AML-193 (cell line): ENCODE measurements around the gene NTRK3.

Experiments used
- DNase-seq, 2 experiments: peaks; one replicate each; lab custom pipeline; 2025; lab: John Stamatoyannopoulos, UW

NTRK3 gene

DNA sequence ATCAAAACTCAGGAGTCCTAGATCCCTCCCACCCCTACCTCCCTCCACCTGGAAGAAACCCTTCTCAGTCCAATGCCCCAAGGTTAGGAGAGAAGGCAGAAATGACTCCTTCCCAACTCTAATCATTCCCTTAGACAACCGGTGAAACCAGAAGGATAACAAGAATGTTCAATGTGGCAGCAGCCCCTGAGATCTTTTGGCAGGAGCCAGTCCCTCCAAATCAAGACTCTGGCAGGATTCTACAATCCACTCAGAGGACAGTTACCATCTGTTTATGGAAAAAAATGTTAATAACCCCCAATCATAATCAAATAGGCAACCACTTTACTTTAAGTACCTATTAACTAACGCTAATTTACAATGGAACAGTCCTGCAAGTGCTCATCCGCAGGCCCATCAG, 136.5 kb downstream of the NTRK3 start:
- DNase-seq = no peak

DNA sequence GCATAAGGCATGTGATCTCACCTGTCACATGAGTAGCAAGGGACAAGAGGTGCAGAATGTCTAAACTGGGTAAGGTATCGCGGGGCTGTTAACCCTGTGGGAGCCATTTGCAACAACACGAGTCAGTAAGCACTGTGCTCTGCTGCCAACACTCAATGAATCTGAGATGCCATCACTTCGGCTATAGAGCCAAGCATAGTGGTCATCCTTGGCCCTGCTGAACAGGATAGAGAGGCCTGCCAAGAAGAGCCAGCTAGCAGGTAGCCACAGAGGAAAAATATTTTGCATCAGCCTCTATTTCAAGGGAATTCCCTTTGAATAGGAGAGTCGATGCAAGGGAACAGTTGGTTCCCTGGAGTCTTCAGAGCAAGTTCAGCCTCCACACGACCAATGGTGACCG, 137.8 kb downstream of the NTRK3 start:
- DNase-seq = no peak

DNA sequence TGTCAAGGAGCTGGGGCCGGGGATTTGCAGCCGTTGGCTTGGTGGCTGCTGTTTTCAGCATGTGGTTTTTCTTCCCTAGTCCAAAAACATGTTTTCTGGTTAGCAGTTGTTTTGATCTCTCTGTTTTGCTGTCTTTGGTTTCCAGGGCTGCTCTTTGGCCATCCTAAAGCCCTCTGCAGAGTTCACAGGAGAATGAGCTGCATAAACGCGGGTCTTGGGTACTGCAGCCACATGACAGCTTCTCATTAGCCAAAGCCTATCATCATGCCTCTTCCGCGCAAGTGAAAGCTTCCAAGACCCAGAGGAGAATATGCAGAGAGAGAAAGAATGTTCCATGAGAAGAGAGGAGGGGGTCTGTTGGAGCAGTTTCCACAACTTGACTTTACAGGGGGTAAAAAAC, 138.5 kb downstream of the NTRK3 start:
- no peak for DNase-seq

DNA sequence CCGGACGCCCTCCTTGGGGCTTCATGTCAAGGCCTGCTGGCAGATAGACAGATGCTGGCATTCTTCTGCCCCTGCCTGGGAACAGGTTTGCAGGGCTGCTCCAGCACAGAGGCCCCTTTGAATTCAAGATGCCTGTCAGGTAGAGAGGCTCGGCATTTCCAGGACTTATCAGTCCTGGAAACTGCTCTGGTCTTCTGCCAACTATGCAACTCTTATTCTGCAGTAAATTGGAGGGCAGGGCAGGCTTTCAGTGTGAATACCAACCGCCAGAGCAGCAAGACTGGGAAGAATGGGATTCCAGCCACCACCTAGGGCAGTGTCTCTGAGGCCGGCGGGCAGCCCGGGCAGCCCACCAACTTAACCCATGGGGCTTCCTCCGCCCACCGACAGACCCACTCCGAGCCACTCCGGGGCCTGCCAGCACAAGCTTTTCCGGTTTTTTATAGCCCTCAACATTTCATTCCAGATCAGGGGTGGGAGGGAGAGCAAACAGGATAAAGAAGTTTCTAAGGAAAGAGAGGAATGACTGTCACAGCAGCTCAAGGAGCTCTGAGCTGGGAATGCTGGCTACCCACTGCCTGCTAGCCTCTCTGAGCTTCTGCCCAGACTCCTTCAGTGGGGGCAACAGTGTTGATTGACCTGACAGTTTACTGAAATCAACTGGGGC, 140.9 kb downstream of the NTRK3 start:
- no peak for DNase-seq

DNA sequence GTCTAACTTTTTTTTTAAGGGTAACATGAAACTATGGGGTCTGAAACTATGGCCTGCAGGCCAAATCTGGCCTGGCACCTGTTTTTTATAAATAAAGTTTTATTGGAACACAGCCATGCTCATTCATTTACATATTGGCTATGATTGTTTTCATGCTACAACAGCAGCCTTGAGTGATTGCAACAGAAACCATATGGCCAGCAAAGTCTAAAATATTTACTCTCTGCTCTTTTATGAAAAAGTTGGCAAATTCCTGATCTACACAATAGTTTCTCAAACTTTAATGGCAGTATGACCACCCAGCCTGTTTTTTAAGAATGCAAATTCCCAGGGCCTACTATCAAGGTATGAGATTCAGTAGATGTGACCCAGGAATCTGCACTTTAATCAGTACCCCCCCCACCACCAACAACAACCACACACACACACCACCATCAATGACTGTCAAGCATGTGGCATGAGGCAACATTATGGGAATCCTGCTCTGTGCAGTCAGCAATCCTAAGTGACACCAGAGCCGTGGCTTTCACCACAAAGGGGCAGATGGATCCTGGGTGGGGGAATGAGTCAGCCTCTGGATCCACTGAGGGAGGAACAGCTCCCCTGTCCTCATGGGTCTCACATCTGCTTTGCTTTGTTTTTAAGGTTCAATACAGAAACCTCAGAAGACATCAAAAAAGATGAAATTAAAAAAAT, 142.8 kb downstream of the NTRK3 start:
- DNase-seq = no peak

DNA sequence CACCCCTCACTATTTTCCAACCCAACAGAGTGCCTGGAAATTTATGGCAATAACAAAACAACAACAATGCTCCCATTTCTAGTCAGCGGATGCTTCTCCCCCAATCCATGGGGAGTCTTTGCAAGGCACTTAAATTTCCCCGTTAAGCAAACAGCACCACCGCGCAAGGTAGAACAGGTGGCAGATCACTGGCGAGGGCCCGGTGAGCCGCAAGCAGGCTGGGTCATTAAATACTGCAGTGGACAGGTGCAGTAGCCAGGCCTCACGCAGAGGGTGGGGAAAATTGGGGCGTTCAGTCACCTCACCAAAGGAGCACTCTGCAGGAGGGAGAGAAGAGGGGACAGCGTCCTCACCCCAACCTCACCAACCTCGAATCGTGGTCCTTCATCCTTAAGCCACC, 147.5 kb downstream of the NTRK3 start:
- no peak for DNase-seq

DNA sequence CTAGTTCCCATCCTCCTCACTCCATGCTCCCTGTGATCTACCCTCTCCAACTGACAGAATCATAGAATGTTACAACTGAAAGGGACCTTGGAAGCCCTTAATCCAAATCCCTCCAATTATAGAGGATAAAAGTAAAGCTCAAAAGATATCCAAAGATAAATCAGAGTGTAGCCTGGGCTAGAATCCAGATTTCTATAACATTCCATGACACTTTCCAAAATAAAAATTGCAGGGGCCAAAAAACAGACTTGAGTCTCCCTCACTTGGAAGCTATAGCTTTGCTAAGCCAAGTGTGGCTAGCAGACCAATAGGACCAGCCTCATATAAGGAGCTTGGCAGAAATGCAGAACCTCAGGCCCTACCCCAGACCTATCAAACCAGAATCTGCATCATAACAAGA, 148.1 kb downstream of the NTRK3 start:
- no peak for DNase-seq

DNA sequence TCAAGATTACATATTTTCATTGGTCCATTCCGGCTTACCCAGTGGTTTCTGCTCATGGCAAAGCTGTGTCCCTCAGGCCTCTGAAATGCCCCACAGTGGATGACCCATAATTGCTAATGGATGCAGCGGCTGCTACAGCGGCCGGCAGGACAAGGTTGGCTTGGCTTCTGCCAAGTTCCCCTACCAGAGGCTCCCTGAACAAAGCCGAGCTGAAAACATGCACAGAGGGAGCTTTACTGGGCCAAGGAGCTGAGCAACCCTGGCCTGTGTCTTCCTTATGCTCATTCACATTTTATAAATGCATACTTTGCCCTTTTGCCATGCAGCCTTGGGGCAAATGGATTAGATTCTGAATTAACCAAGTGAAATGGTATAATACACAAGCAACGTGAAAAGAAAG, 150.5 kb downstream of the NTRK3 start:
- no peak for DNase-seq

DNA sequence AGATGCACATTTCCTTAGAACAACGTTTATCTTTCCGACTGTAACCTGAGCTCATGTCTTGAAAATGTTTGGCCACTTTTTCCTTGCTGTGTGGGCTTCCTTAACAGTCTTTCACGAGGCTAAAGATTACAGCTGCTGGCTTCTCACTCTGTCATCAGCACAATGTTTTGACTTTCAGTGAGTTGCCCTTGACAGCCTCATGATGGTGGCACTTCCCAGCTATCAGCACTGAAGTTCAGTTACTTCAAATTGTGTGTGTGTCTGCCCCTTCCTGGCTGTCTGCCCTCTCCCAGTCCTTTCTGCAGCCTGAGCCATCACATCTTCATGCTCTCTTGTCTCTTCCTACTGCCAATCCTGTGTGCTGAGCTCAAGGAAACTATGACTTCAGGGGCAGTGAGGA, 152.2 kb downstream of the NTRK3 start:
- DNase-seq = no peak

DNA sequence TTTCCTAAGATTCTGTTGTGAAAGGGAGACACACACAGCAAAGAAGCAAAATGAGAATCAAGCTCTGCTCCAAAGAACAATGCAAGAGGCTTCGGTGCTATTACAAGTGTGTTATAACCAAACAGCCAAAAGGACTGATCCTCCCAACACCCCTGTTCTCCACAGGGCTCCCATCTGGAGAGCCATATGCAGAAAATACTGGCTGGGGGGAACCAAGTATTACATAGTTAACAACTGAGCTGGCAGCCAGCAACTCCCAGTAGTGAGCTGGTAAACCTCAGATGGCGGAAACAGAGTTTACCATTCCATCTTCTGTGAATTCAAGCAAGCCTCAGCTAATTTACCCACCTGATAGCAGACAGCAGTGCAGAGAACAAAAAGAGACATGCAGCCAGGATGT, 156.4 kb downstream of the NTRK3 start:
- DNase-seq = no peak

DNA sequence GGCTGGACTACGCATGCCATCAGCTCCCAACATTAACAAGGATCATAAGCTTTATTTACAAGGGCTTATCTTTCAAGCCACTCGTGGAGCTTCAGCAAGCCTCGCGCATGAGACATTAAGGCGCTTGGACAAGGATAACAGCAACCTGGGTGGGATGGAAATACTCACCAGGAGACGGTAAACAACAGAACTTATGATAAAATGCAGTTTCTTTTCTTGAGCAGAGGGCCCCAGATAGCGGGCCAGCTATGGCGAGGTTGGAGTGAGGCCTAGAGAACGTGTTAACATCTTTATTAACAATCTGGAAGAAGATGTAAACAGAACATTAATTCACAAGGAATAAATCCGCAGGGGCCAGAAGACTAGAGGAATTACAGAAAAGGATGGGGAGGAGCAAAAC, 158.2 kb downstream of the NTRK3 start:
- no peak for DNase-seq

DNA sequence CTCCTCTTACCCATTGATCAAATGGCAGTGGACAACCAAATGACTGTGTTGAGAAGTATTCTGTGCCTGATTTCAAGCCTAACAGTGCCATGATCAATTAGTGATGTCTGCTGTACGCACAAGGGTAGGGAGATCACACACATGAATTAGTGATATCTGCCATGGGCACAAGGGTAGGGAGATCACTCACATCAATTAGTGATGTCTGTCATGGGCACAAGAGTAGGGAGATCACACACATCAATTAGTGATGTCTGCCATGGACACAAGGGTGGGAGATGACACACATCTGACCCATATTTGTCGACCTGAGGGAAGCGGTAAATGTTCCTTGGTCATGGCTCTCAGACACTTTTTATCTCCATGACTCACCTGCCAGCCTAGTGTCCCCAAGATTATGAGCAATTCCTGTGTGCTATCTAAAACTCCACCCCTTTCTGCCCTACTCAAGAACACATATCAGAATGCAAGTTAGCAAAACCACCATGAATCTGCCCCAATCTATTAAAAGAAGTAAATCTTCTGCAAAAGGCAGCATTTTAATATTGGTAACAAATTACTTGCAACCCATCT, 165.0 kb downstream of the NTRK3 start:
- DNase-seq = no peak

DNA sequence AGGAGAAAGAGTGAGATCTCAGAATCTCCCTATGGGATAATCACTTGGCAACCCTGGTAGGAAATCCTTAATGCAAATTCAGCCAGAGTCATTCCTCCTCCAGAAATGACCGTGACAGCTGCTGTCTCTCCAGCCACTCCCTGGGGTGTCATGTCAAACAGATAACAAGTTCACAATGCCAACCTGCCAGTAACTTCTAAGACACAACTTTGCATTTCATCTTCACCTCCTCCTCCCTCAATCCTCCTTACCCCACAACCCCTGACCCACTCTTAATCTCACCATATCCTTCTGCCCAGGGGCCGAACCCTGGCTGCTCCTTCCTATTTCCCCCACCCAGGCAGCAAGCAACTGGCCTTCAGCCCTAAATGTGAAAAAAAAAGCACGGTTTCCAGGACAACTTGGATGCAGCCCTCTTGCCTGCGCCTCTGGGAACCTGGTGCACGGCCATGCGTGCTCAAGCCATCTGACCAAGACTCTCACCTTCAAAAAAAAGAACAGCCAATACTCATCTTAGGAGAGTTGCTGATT, 166.0 kb downstream of the NTRK3 start:
- no peak for DNase-seq

DNA sequence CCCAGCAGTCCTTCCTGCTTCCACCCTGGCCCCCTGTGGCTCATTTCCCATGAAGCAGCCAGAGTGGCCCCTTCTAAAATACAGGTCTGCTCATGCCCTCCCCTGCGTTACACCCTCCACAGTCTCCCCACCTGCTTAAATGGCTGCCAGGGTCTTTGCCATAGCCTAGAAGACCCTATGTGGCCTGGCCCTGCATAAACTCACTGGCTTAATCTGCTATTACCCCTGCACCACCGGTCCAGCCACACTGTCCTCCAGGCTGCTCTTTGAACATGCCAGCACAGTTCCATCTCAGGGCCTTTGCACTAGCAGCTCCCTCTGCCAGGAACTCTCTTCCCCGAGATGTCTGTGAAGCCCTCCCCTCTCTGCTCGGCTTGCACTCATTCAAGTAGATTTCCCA, 166.8 kb downstream of the NTRK3 start:
- no peak for DNase-seq

DNA sequence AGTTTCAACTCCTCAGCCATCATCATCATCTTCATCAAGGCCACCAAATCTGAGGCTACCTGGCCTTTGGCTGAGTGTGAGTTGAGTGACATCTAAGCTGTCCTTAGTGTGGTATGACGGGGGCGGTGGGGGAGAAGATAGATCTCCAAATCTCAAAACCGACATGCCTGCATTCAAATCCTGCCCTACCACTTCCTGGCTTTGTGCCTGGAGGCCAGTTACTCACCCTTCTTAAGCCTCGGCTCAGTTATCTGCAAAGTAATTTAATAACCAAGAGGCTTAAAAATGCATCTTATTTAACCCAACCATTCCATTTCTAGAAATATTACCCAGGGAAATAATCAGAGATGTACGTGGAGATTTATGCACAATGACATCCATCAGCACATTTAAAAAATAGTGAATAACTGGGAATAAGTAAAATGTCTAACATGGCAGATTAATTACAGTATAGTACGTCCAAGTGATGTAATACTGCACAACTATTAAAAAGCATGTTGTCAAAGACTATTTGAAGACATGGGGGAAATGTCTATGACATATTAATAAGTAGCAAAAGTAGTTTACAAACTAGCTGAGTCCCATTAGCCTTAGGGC, 167.4 kb downstream of the NTRK3 start:
- no peak for DNase-seq

DNA sequence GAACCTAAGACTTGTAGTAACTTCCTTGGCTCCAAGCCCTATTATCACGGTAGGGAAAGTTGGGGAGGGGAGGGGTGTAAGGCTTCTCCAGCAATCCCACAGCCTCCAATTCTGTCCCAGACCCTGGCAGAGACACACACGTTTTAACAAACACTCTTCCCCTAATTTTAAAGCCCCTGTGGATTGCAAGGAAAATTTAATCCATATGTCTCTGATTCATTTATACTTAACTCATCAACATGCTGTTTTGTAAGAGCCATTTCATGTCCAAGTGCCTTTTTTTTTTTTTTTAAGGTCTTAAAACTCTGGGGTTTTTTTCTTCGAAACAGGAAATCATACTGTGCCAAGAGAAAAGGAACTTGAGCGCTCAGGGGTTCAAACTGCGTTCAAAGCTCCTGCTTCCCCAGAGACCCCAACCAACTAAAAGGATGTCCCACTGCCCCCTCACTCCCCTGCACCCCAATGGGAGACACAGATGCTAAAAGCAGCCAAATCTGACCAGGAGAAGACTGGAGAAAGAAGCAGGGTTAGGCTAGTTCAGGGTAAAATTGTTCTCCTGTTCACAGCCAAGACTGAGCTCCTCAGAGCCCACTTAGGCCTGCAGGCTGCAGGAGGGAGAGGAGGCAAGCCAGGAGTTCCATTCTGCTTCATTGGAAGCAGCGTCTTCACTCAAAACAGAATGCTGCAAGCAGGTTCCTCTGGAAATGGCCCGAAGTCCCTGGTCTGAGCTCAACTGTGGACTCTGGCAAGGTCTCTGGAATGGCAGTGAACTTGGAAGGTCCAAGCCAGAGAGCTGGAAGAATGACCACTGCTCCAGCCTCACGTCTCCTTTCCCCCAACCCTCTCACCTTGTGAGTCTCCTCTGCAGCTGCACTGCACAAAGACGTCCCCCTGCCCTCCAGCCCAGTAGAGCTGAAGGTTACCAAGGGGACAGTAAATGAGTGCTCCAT, 172.5 kb downstream of the NTRK3 start:
- no peak for DNase-seq

DNA sequence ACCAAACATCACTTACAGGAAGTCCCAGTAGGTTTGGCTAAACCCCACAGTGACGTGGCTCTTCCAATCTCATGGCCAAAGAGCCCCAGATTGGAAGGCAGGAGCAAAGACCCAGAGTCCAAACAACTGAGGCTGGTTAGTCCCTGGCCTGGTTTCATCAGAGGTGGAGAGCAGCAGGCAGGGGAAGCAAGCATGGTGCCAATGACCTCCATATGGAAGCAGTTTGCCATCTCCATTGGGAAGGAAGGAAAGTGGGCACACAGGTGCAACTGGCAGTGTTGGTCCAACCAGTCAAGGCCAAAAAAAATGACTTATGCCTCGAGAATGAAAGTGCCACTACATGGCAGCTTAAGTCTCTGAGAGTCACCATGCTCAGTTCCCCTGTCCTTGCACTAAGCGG, 175.9 kb downstream of the NTRK3 start:
- no peak for DNase-seq

DNA sequence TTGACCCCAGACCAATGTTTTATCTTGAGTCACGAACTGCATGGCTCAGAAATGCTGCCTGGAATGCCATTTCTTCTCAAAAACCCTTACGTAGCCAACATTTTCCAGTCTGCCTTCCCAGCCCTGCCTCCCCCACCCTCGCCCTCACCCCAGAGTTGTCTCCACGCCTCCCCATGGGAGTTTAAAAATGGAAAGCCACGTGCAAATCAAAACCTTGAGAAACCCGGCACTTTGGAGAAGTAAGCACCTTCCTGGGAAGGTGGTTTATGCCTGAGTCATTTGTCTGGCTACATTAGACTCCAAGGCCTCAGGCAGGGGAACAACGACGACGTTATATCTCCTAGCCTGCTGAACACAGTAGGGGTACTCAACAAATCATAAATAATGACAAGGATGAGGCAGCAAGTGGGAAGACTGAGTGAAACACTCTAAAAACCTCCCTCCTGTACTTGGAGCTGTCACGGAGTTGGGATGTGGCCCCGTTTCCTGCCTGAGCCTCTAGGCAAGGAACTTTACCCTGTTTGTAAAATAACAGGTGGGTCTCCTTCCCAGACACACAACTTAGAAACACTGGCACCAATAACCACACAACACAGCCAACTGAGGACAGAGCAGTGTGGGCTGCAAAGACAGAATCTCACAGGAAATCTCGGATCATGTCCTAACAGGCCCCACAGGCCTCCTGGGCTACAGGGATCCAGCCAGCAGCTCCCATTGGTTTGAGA, 179.1 kb downstream of the NTRK3 start:
- DNase-seq = no peak

DNA sequence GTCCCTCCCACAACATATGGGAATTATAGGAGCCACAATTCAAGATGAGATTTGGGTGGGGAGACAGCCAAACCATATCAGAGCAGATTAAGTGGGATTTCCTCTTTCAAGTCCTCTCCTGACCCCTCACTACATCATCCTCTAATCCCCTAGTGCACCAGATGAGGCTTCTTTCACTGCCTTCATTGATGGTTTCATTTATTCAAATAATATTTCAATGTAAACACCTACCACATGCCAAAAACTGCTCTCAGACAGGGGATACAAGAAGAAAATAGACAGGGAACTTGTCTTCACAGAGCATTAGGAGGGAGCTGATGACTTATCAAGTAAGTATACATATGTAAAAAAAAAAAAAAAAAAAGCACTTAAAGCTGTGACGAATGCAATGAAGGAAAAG, 180.2 kb downstream of the NTRK3 start:
- no peak for DNase-seq

DNA sequence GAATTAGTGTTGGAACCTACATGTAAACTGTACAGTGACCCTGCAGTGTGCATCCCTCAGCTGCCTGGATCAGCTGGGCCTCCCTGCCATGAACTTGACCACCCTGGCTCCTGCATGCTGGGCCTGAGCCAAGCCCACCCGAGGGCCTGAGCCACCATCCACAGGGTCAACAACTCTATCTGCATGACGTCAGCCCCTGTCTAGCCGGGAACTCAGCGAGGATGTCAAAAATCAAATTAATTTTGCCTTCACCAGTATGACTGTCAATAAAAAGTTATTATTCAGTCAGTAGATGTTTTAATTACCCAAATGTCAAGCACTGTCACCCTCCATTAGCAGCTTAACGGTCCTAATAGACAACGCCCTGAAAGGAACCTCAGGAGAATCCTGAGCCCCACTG, 181.4 kb downstream of the NTRK3 start:
- DNase-seq = no peak

DNA sequence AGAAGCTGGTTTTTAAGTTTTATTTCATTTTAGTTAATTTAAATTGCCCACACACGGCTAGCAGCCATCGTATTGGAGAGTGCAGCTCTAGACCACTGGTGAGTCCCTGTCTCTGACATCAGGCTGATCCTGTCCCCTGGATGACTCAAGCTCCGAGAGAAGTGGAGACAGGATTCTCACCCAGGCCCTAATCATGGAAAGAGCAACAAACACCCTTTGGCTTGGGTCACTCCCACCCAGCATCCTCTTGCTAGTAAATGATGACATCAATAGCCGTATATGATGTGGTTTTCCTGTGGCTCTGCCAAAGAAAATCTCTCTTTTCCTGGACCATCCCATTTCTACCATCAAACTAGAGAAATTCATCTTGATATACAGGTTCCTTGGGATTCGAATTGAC, 182.2 kb downstream of the NTRK3 start:
- no peak for DNase-seq

DNA sequence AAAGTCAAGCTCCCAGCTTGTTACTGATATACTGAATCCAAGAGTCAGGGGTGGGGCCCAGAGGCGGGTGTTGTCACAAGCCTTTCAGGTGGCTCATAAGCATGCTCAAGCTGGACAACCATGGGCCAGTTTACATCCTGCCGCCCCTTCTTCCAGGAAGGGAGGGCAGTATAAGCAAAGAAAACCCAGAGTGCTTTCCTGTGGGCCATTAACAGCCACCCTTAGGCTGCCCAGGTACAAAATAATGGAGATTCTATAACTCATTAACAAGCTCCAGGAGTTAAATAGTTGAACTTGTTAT, 183.2 kb downstream of the NTRK3 start:
- DNase-seq = no peak
